Neural progenitor cell (in vitro differentiated cells): ENCODE measurements around the gene IQCE. TPM values are rescaled to one million over a fixed set of nuclear protein-coding genes. Genes with fewer than 3 reads are reported as not detected.

Source experiments
- DNase-seq: peaks from one replicate; pipeline ENCODE4 v3.0.0-alpha.2; 2016; ENCODE audit warnings: low spot score
- H2AFZ ChIP-seq: fragments of 200-600 bp; sonication (generic); replicated peaks from 2 replicates; pipeline ENCODE4 v1.6.1; 2016; ENCODE audit warnings: antibody characterized with exemption
- H3F3A ChIP-seq: fragments of 200-600 bp; sonication (generic); 2 replicates; pipeline ENCODE4 v1.6.1; 2016; ENCODE audit warnings: antibody characterized with exemption, low read depth
- H3K27ac ChIP-seq: fragments of 200-600 bp; sonication (generic); 2 replicates; pipeline ENCODE4 v1.5.1; 2016; ENCODE audit warnings: mild to moderate bottlenecking
- H3K27me3 ChIP-seq: fragments of 200-600 bp; sonication (generic); 2 replicates; pipeline ENCODE4 v1.6.1; 2016; ENCODE audit warnings: mild to moderate bottlenecking, moderate library complexity
- H3K36me3 ChIP-seq: fragments of 200-600 bp; sonication (generic); 2 replicates; pipeline ENCODE4 v1.5.1; 2016
- H3K4me1 ChIP-seq: fragments of 200-600 bp; sonication (generic); 2 replicates; pipeline ENCODE4 v1.6.1; 2016; ENCODE audit warnings: mixed run types
- H3K4me2 ChIP-seq: fragments of 200-600 bp; sonication (generic); 2 replicates; pipeline ENCODE4 v1.6.1; 2016
- H3K4me3 ChIP-seq: fragments of 200-600 bp; sonication (generic); 2 replicates; pipeline ENCODE4 v1.5.1; 2016
- H3K79me2 ChIP-seq: fragments of 200-600 bp; sonication (generic); 2 replicates; pipeline ENCODE4 v1.6.1; 2016; ENCODE audit warnings: low read depth
- H3K9ac ChIP-seq: fragments of 200-600 bp; sonication (generic); 2 replicates; pipeline ENCODE4 v1.6.1; 2016
- H3K9me3 ChIP-seq: fragments of 200-600 bp; sonication (generic); 2 replicates; pipeline ENCODE4 v1.5.1; 2016; ENCODE audit warnings: low read depth
- H4K20me1 ChIP-seq: fragments of 200-600 bp; sonication (generic); 2 replicates; pipeline ENCODE4 v1.6.1; 2016; ENCODE audit warnings: low read depth
- H3K27ac Mint-ChIP-seq: 3 replicates; pipeline ENCODE4 v1.8.0; 2021; ENCODE audit warnings: mixed read lengths
- H3K27me3 Mint-ChIP-seq: 2 replicates; pipeline ENCODE4 v1.8.0; 2022; ENCODE audit warnings: low read depth, mild to moderate bottlenecking, inconsistent platforms, moderate library complexity, mixed read lengths; ENCODE audit not compliant: insufficient read depth
- H3K36me3 Mint-ChIP-seq: 3 replicates; pipeline ENCODE4 v1.8.0; 2021; ENCODE audit warnings: mixed read lengths
- H3K4me1 Mint-ChIP-seq: 3 replicates; pipeline ENCODE4 v1.8.0; 2021; ENCODE audit warnings: mixed read lengths
- H3K4me3 Mint-ChIP-seq: 3 replicates; pipeline ENCODE4 v1.8.0; 2021; ENCODE audit warnings: mild to moderate bottlenecking, moderate library complexity, mixed read lengths
- H3K9me3 Mint-ChIP-seq: 3 replicates; pipeline ENCODE4 v1.8.0; 2020; ENCODE audit warnings: mixed read lengths
- EZH2 ChIP-seq: fragments of 200-600 bp; sonication (generic); IDR thresholded peaks from 2 replicates; pipeline ENCODE4 v1.6.1; 2017; ENCODE audit warnings: antibody characterized with exemption, mild to moderate bottlenecking, moderate library complexity
- EZH2phosphoT487 ChIP-seq: fragments of 200-600 bp; sonication (generic); IDR thresholded peaks from 2 replicates; pipeline ENCODE4 v1.6.1; 2017; ENCODE audit warnings: antibody characterized with exemption
- total RNA-seq: library from RNA; depleted of rRNA; stranded (reverse); fragments of >200 nt; gene quantifications from 2 replicates; pipeline ENCODE4 v1.2.3, GENCODE V29; 2015; ENCODE audit warnings: low replicate concordance
- TF ChIP-seq, protein P1 (sequence below): fragments of 200-600 bp; sonication (generic); IDR thresholded peaks from 2 replicates; pipeline ENCODE4 v1.5.1; 2017; ENCODE audit warnings: antibody characterized with exemption, mild to moderate bottlenecking

The IQCE gene
- total RNA-seq, 1 donor from 2014 or later, result 4.6 TPM

DNA sequence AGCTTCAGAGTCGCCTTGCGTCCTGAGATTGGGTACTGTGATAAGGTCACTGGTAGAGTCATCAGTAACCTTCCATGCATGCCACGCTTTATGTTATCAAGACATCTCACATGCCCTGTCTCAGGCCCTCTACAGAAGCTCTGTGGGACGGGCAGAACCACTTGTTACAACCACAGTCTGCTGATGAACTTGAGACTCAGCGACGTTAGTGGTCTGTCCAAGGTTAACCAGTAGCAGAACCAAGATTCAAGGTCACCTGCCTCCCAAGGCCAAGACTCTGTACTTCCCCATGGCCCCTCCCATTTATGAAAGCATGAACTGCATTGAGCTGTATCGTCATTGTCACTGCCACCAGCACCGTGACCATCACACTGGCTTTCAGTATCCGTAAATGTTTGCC, 15.0 kb downstream of the IQCE start:
- H3K4me1 ChIP-seq, result peaks cover 23% of the 10 kb centered on the region
- H3F3A ChIP-seq, result peaks cover 19% of the 10 kb centered on the region
- H3K4me1 Mint-ChIP-seq, result peaks cover 27% of the 10 kb centered on the region
- H3K27me3 ChIP-seq, result no peaks in the 10 kb centered on the region
- H3K9me3 Mint-ChIP-seq, result no peaks in the 10 kb centered on the region
- no peaks in the 10 kb centered on the region for H3K79me2 ChIP-seq
- H3K27me3 Mint-ChIP-seq, result no peaks in the 10 kb centered on the region
- no peak overlapping the region for H3K4me2 ChIP-seq
- no peak overlapping the region for H2AFZ ChIP-seq
- peaks cover 21% of the 10 kb centered on the region for H3K36me3 Mint-ChIP-seq
- no peak overlapping the region for H3K4me3 ChIP-seq
- no peak overlapping the region for H3K9ac ChIP-seq
- H4K20me1 ChIP-seq, result peaks cover 6% of the 10 kb centered on the region
- H3K27ac ChIP-seq, result no peak overlapping the region
- H3K36me3 ChIP-seq, result no peaks in the 10 kb centered on the region
- H3K27ac Mint-ChIP-seq, result no peak overlapping the region
- TF ChIP-seq, protein P1, sequence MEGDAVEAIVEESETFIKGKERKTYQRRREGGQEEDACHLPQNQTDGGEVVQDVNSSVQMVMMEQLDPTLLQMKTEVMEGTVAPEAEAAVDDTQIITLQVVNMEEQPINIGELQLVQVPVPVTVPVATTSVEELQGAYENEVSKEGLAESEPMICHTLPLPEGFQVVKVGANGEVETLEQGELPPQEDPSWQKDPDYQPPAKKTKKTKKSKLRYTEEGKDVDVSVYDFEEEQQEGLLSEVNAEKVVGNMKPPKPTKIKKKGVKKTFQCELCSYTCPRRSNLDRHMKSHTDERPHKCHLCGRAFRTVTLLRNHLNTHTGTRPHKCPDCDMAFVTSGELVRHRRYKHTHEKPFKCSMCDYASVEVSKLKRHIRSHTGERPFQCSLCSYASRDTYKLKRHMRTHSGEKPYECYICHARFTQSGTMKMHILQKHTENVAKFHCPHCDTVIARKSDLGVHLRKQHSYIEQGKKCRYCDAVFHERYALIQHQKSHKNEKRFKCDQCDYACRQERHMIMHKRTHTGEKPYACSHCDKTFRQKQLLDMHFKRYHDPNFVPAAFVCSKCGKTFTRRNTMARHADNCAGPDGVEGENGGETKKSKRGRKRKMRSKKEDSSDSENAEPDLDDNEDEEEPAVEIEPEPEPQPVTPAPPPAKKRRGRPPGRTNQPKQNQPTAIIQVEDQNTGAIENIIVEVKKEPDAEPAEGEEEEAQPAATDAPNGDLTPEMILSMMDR, result no peak
- TF ChIP-seq EZH2phosphoT487, result no peak
- H3K9me3 ChIP-seq, result no peaks in the 10 kb centered on the region
- no peak for DNase-seq
- H3K4me3 Mint-ChIP-seq, result no peak overlapping the region

DNA sequence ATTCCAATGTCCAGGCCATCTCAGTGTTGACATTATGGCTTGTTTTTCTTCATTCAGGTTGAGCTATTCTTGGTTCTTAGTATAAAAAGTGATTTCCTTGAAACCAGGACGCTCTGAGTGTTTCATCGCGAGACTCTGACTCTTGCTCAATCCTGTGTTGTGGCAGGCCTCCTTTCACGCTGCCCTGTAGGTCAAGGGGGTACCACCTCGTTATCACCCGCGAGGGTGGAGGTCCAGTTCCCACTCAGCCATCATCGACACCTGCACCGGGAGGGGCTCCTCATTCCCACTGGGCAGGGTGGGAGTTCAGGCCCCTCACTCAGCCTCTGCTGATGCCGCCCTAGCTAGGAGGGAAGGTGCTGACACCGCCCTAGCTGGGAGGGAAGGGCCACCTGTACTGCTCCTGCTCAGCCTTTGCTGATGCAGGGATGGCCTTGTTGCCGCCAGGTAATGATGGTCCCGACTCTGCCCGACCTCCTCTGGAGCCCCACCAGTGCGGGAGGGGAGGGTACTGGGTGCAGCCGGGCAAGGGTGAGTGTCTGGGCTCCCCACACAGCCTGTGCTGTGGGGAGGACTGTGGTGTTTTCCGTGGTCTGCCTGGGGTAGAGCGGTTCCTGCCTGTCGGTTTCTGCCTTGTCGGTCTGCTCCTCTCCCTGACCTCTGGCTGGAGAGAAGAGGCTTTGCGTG, 16.4 kb downstream of the IQCE start:
- Histone ChIP-seq H3K4me2 (peak overlapping the region; percentile 38), H3K36me3 (no peaks in the 10 kb centered on the region), H3K4me3 (no peak overlapping the region), H4K20me1 (peaks cover 6% of the 10 kb centered on the region), H3F3A (peaks cover 7% of the 10 kb centered on the region), H2AFZ (no peak overlapping the region), H3K27me3 (no peaks in the 10 kb centered on the region), H3K9me3 (no peaks in the 10 kb centered on the region), H3K9ac (no peak overlapping the region), H3K79me2 (no peaks in the 10 kb centered on the region), H3K27ac (no peak overlapping the region), H3K4me1 (peaks cover 9% of the 10 kb centered on the region)
- no peak for TF ChIP-seq EZH2
- TF ChIP-seq, protein P1, result no peak
- TF ChIP-seq EZH2phosphoT487, result no peak
- Mint-ChIP-seq H3K4me3 (no peak overlapping the region), H3K9me3 (no peaks in the 10 kb centered on the region), H3K36me3 (peaks cover 21% of the 10 kb centered on the region), H3K4me1 (peaks cover 15% of the 10 kb centered on the region), H3K27ac (peak overlapping the region; percentile 60), H3K27me3 (no peaks in the 10 kb centered on the region)
- no peak for DNase-seq

DNA sequence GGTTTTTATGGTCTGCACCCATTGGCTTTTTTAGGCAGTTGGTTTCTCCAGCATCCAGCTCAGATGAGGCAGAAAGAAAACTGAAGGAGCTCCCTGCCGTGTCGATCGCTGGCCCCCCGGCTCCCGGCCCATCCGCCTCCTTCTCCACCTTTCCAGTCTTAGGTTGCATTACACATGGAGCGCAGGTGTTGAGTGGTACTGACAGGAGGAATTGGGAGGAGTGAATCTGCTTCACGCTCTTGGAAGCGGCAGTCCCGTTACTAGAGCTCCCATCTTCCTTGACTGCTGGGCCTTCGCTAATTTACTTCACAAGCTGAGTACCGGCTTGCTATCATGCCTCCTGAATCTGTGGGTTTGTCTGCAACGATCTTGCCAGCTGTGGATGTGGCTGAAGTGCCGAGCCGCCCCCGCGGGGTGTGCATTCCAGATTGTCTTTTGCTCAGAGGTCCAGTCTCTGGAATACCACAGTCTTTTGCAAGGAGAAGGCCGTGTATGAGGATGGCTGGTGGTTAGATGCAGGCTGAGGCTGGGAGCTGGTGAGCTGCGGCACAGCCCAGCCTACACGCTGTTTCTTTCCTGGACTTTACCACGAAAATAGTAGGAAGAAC, 17.1 kb downstream of the IQCE start:
- H3K27me3 ChIP-seq, result no peaks in the 10 kb centered on the region
- DNase-seq, result no peak
- peaks cover 6% of the 10 kb centered on the region for H4K20me1 ChIP-seq
- H3K27ac ChIP-seq, result no peak overlapping the region
- no peak overlapping the region for H3K4me3 ChIP-seq
- peaks cover 8% of the 10 kb centered on the region for H3K4me1 ChIP-seq
- no peaks in the 10 kb centered on the region for H3K36me3 ChIP-seq
- H3K27ac Mint-ChIP-seq, result peak overlapping the region; percentile 80
- H3K9ac ChIP-seq, result no peak overlapping the region
- H3K36me3 Mint-ChIP-seq, result peaks cover 24% of the 10 kb centered on the region
- no peaks in the 10 kb centered on the region for H3K9me3 Mint-ChIP-seq
- H3K4me3 Mint-ChIP-seq, result no peak overlapping the region
- no peaks in the 10 kb centered on the region for H3K9me3 ChIP-seq
- H3K79me2 ChIP-seq, result no peaks in the 10 kb centered on the region
- TF ChIP-seq EZH2, result no peak
- no peak for TF ChIP-seq EZH2phosphoT487
- TF ChIP-seq, protein P1, result no peak
- no peak overlapping the region for H2AFZ ChIP-seq
- no peaks in the 10 kb centered on the region for H3K27me3 Mint-ChIP-seq
- no peak overlapping the region for H3K4me2 ChIP-seq
- H3F3A ChIP-seq, result peaks cover 7% of the 10 kb centered on the region
- H3K4me1 Mint-ChIP-seq, result peaks cover 15% of the 10 kb centered on the region
